ENCODE results near the gene MFAP3L.

MFAP3L gene

GRCh38 chr4:170015285-170015684 is 10.9 kb downstream of the MFAP3L start:
- DNase-seq = no peak

DNA sequence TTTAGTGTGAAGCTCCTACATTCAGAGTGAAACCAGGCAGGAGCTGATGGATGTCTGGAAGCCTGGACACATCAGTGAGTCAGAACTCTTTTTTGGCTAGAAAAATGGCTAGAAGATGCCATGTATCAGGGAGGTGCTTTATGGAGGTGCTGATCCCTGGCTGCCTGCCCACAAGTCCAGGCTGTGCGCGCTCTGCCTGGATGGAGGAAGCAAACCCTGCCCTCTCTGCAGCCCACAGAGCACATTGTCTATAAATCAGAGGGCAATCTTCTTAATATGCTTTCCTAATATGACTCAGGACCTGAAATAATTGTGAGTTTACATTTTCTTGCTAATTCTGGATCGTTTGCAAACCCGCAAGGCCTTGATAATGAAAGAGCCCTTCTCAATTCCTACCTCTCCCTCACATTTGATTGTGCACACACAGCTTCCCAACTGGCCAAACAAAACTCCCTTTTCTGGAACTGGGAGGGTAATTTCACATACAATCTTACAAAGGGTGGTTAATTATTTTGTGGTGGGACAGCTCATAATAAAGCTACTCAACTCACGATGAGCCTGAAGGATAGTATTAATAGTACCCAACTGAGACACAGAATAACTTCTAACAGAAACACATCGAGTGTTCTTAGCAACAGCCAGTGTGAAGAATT is 11.7 kb downstream of the MFAP3L start:
- no peak for DNase-seq

DNA sequence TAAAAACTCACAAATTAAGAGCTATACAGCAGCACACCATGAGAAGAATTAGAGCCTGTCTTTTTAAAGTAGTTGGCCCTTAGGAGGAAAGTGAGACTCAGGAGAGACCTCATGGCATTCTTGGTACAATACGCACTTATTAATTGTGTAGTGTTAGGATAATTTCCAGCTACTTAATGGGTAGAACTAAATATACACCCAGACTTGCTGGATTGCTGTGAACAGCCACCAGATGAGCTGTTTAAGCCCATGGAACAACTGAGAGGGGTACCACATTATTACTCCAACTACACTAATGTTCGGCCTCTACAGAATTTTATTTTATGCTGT is 13.6 kb downstream of the MFAP3L start:
- no peak for DNase-seq

- no peak for DNase-seq
Measured at GRCh38 chr4:170011921-170012628, 14.1 kb downstream of the MFAP3L start.

GRCh38 chr4:170009291-170009690 is 16.9 kb downstream of the MFAP3L start:
- DNase-seq = no peak

DNA sequence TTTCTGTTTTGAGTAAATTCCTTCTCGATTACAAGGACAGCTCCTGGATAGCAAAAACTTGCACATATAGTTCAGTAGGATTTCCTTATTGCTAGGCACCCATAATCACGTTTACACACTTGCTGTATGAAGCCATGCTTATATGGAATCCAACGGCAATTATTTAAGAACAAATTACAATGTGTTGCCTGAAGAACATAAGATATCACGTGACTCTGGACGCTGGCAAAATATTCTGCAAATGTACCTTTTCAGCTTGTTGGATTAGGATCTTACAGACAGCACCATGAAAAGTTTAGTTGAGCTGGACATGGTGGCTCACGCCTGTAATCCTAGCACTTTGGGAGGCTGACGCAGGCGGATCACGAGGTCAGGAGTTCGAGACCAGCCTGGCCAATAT is 17.4 kb downstream of the MFAP3L start:
- DNase-seq = no peak

DNA sequence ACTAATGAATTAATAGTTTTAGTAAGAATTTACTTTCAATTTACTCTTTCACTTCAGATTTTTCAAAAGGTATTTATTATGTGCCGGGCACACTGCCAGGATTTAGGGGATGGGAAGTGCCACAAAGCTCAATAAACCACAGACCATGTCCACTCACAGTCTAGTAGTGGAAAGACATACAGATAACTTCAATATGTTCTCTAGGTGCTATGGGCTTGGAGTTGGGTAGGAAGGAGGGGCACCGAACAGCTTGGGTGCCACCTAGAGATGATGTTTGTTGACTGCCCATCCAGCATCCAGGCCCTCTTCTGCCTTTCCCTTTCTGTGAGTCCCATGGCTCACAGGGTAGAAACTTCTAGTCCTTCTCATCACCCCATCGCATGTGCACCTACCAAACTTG is 17.8 kb downstream of the MFAP3L start:
- DNase-seq = no peak

GRCh38 chr4:170007113-170007512 is 19.1 kb downstream of the MFAP3L start:
- DNase-seq = no peak

DNA sequence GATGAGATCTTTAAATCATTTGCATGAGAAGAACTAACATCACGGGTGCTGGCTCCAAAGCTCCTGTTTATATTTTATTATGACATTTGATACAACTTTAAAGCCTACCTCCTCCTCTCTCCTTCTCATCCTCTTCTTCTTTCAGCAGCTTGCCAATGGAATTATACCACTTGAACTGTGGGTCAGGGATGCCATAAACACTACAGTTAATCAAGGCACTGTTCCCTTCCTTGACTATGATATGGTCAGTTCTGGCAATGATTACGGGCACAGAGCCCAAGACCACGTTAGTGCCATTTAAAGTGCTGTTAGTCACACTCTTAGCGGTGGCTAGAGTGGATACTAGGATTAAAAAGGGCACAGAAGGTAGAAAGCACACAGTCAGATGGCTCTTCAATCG is 20.7 kb downstream of the MFAP3L start:
- DNase-seq = no peak

DNA sequence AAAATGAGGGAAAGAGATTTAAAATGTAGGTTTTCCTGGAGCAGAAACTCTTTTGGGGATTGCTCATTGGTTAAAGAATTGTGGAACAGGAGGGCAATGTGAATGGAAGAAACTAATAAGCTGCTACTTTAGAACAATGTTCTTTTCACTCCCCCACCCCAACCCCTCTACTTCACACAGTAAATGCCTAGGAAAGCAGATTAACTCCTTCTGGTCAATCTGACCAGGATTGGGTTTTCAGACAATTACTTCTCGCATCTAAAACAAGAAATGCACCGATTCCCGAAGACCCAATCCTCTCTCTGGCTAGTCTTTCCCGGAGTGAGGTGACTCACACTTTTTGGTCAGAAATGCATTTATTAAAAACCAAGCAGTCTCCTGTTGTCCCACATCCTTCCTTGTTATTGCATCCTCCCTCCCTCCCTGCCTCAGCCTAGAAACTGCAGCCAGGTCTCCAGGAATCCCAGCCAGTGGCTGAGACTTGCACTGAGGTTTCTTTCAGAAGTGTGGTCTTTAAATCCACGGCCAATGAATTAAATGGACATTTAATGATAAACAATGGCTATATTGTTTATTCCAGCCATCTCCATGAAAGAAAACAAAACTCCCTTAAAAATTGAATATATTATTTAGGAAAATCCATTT is 21.4 kb downstream of the MFAP3L start:
- DNase-seq = no peak

- DNase-seq = no peak
Measured at GRCh38 chr4:170003071-170004070, 22.8 kb downstream of the MFAP3L start.

GRCh38 chr4:170001745-170002267 is 24.4 kb downstream of the MFAP3L start:
- DNase-seq = no peak

GRCh38 chr4:170001011-170001744 is 25.0 kb downstream of the MFAP3L start:
- no peak for DNase-seq

DNA sequence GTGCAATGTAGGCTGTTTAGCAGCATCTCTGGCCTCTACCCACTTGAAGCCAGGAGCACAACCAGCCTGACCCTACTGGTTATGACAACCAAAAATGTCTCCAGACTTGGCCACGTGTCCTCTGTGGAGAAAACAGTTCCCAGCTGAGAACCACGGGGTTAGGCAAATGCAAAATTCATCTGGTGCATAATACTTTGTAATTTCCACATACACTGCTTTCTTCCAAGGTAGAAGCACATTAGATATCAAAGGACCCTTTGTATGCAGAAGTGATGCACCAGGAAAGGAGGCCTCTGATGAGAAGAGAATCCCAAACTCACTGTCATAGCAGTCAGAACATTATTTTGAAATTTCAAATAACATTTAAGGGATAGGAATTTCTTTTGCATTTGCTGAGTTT is 26.3 kb downstream of the MFAP3L start:
- no peak for DNase-seq

DNA sequence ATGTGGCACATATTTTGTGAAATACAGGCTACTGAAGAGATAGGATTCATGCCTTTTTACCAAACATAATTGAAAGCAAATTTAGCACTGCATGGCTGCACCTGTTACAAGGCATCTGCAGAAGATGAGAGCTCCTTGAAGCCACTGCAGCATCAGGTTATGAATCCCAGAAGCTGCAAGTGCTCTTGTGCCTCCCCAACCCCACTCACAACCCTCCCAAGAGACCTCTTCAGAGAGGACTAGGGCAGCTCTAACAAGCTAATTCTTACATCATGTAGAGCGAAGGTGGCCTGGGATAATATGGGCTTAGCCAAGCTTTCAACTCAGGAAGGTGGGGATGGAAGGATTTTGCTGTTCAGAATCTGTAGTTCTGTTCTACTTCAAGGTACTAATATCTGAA is 27.2 kb downstream of the MFAP3L start:
- no peak for DNase-seq

- DNase-seq = no peak
Measured at GRCh38 chr4:169996379-169997240, 29.6 kb downstream of the MFAP3L start.

DNA sequence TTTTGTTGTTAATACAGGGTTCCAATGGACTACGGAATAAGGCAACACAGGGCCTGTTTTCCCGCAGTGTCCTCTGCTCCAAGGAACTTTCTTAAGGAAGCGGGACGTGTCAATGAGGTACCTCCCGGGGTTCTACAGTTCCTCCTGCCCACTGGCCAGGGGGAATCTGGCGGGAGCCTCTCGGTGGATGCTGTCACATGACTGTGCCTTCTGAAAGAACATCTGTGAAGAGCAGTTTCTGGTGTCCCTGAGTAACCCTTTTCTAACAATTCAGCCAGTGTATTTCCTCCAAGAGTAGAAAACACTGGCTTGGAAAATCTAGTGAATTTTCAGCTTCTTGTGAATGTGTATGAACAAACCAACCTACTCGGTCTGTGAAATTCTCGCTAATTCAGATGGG is 32.7 kb downstream of the MFAP3L start:
- DNase-seq = no peak

- DNase-seq = no peak
Measured at GRCh38 chr4:169988252-169988651, 37.9 kb downstream of the MFAP3L start.

DNA sequence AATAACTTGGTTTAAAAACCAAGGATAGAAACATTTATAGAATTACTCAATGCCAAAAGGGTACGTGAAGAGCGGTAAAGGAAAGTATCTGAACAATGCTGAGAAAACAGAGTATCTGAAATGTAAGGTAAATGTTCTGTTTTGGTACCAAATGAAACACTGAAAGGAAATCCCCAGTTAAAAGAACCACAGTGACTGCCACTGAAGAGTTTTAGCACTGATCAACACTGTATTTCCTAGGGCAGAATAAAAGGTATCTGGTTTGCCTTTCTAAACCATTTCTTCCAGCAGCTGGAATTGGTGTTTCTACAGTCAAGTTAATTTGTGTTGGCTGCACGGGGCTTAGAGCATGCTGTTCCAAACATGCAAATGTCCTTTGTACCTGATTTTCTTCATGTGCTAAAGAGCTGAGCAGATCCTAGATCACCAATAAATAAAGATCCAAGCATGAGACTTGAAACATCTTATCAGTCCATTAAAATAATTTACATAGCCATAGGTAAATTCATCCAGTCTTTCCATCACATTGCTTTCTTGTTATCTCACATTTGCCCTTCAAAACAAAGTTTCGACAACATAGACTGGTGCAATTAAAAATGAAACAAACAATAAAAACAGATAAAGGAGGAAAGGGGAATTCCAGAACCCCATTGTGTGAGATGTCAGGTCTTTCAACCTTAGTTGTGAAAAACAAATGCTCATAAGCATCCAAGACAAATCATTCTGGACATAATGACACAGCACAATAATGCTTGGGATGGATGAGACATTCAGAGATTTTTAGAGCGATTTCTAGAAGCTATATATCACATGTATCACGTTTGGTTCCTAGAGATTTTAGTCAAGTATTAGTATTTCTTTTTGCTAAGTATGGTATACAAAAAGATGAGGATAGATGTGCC is 38.6 kb downstream of the MFAP3L start:
- DNase-seq = no peak

- no peak for DNase-seq
Measured at GRCh38 chr4:169986369-169986768, 39.8 kb downstream of the MFAP3L start.

Data from stimulated activated CD4-positive, alpha-beta T cell treated with anti-CD3 and anti-CD28 coated beads, Interleukin-4, amount 100 ng/mL, for 1 hour (primary cell).